Progenitor cell of endocrine pancreas (in vitro differentiated cells): ENCODE data around the gene PLA2G4F. TPM values are rescaled to one million over a fixed set of nuclear protein-coding genes. Genes with fewer than 3 reads are reported as not detected.

Experiments used
- DNase-seq: peaks from one replicate; pipeline ENCODE4 v3.0.0; 2021; ENCODE audit warnings: low spot score; ENCODE audit not compliant: unreplicated experiment
- H3K27ac Mint-ChIP-seq: 2 replicates; pipeline ENCODE4 v1.8.0; 2021; ENCODE audit warnings: mild to moderate bottlenecking, moderate library complexity, mixed read lengths
- H3K27me3 Mint-ChIP-seq: 2 replicates; pipeline ENCODE4 v1.8.0; 2021; ENCODE audit warnings: mixed read lengths
- H3K36me3 Mint-ChIP-seq: 2 replicates; pipeline ENCODE4 v1.8.0; 2022; ENCODE audit warnings: mixed read lengths; ENCODE audit not compliant: insufficient read depth
- H3K4me1 Mint-ChIP-seq: 2 replicates; pipeline ENCODE4 v1.8.0; 2021; ENCODE audit warnings: low read depth, mixed read lengths
- H3K4me3 Mint-ChIP-seq: 2 replicates; pipeline ENCODE4 v1.8.0; 2021; ENCODE audit warnings: low read depth, mild to moderate bottlenecking, moderate library complexity, mixed read lengths
- H3K9me3 Mint-ChIP-seq: 2 replicates; pipeline ENCODE4 v1.8.0; 2021; ENCODE audit warnings: low read depth, mixed read lengths
- CTCF ChIP-seq: fragments of 200-600 bp; sonication (generic); IDR thresholded peaks from one replicate; pipeline ENCODE4 v1.5.0; 2021; ENCODE audit warnings: antibody characterized with exemption, mild to moderate bottlenecking; ENCODE audit not compliant: unreplicated experiment
- total RNA-seq: library from RNA; stranded (reverse); gene quantifications from 2 replicates; pipeline ENCODE4 v1.2.1, GENCODE V29; 2021

The PLA2G4F gene
- total RNA-seq, 1 donor from 2014 or later, result 0.60 TPM

GRCh38 chr15:42151736-42152135 lies 4.7 kb downstream of the PLA2G4F start:
- no peak for TF ChIP-seq CTCF
- Mint-ChIP-seq H3K4me1 (peaks cover 13% of the 10 kb centered on the region), H3K4me3 (no peak overlapping the region), H3K9me3 (no peaks in the 10 kb centered on the region), H3K27me3 (peaks cover 4% of the 10 kb centered on the region), H3K27ac (no peak overlapping the region), H3K36me3 (no peaks in the 10 kb centered on the region)
- no peak for DNase-seq

DNA sequence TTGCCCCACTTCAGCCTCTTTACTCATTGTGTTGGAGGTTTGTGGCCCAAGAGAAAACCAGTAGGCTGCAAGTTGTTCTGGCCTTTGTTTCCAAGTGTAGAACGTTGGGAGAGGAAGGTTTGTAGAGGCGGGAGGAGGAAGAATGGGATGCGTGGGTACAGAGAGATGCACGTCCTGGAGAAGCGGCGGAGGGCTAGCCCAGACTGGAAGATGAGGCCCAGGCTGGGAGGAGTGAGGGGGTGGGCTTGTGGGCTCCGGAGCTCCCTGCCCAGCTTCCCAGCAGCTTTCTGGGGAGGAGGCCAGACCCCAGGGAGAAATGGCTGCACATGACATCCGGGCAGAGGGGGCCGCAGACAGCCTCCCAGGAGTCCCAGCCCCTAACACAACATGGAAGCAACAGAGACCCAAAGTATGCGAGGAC lies 5.3 kb downstream of the PLA2G4F start:
- no peak overlapping the region for H3K27ac Mint-ChIP-seq

GRCh38 chr15:42150219-42150970 lies 6.0 kb downstream of the PLA2G4F start:
- DNase-seq, result no peak
- peaks cover 4% of the 10 kb centered on the region for H3K27me3 Mint-ChIP-seq
- peaks cover 4% of the 10 kb centered on the region for H3K4me1 Mint-ChIP-seq
- no peaks in the 10 kb centered on the region for H3K9me3 Mint-ChIP-seq
- no peaks in the 10 kb centered on the region for H3K36me3 Mint-ChIP-seq
- no peak overlapping the region for H3K4me3 Mint-ChIP-seq
- no peak overlapping the region for H3K27ac Mint-ChIP-seq
- no peak for TF ChIP-seq CTCF

More for the DNA sequence above, 5.3 kb downstream of the PLA2G4F start:
- TF ChIP-seq CTCF, result no peak
- H3K36me3 Mint-ChIP-seq, result no peaks in the 10 kb centered on the region
- H3K27me3 Mint-ChIP-seq, result peaks cover 4% of the 10 kb centered on the region
- H3K9me3 Mint-ChIP-seq, result no peaks in the 10 kb centered on the region
- DNase-seq, result no peak
- peaks cover 9% of the 10 kb centered on the region for H3K4me1 Mint-ChIP-seq
- no peak overlapping the region for H3K4me3 Mint-ChIP-seq

GRCh38 chr15:42149493-42150218 lies 6.8 kb downstream of the PLA2G4F start:
- Mint-ChIP-seq H3K27me3 (peaks cover 4% of the 10 kb centered on the region), H3K4me1 (peaks cover 4% of the 10 kb centered on the region), H3K9me3 (no peaks in the 10 kb centered on the region), H3K27ac (no peak overlapping the region), H3K4me3 (no peak overlapping the region), H3K36me3 (no peaks in the 10 kb centered on the region)
- TF ChIP-seq CTCF, result no peak
- no peak for DNase-seq

DNA sequence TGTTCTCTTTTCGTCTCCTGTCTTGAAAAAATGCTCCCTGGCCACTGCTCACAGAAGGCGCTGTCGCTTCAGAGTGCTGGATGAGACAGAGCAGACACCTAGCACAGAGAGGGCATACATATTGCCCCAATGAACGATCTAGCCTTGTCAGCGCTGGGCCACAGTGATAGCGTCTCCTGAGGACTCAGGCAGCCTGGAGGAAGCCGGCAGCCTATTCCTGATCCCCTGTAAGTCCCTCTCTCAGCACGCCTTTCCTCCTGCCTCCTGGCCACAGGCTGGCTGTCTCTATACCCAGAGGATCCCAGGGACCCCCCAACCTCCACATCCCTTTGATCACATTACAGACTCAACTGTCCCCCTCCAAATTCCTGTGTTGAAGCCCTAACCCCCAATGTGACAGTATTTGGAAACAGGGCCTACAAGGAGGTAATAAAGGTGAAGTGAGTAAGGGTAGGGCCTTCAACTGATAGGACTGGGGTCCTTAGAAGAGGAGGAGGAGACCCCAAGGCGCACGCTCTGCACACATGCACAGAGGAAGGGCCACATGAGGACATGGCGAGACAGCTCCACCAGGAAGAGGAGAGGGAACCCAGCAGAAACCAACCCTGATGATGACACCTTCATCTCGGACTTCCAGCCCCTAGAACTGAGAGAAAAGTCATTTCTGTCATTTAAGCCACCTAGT lies 7.5 kb downstream of the PLA2G4F start:
- Mint-ChIP-seq H3K36me3 (no peaks in the 10 kb centered on the region), H3K4me1 (peaks cover 4% of the 10 kb centered on the region), H3K9me3 (no peaks in the 10 kb centered on the region), H3K27me3 (peaks cover 4% of the 10 kb centered on the region), H3K27ac (no peak overlapping the region), H3K4me3 (no peak overlapping the region)
- no peak for TF ChIP-seq CTCF
- no peak for DNase-seq
